LNCAP (cell line): Measurements from ENCODE around the gene C19orf25.

Experiments
- CTCF ChIP-seq: fragments of 450-650 bp; IDR thresholded peaks from 2 replicates; pipeline ENCODE4 v1.5.1; 2017; ENCODE audit warnings: mild to moderate bottlenecking

C19orf25 gene

GRCh38 chr19:1465191-1466016 is 13.6 kb downstream of the C19orf25 start:
- peak; percentile 37; the same call in 1 of the 2 replicates for TF ChIP-seq CTCF

- TF ChIP-seq CTCF: no peak
These were observed 17.2 kb downstream of the C19orf25 start for GRCh38 chr19:1461862-1462261.

GRCh38 chr19:1460033-1460995 is 18.7 kb downstream of the C19orf25 start:
- TF ChIP-seq CTCF: no peak

- TF ChIP-seq CTCF: no peak
These were observed 19.5 kb downstream of the C19orf25 start for GRCh38 chr19:1459479-1459878.

- no peak for TF ChIP-seq CTCF
These were observed 21.1 kb downstream of the C19orf25 start for GRCh38 chr19:1457892-1458291.

GRCh38 chr19:1457031-1457739 is 21.8 kb downstream of the C19orf25 start:
- TF ChIP-seq CTCF: no peak
